ENCODE results near the gene MYLK. TPM values are rescaled to one million over a fixed set of nuclear protein-coding genes. Genes with fewer than 3 reads are reported as not detected.

MYLK gene
- total RNA-seq, 2 donors from 2014 or later = 30.5 to 85.1 TPM

DNA sequence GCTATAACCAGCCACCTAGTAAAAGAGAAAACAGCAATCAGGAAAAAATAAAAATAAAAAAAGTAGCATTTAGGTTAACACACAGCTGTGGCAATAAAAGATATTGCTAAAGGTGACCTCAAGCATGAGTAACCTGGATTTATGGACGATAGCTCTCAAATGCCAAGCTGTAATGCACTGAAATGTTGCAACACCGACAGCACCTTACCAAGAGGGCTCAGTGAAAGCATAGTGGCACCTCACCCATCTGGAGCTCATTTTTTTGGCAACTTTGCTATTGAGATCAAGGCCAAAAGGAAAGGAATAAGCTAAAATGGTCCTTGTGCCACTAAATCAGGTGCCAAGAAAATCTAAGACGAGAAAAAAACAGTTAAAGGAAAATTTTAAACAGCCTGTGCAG, 301.8 kb downstream of the MYLK start:
- no peak overlapping the region for H3K27ac ChIP-seq
- no peak for DNase-seq (ENCODE audit: low spot score)
- TF ChIP-seq, protein P1, sequence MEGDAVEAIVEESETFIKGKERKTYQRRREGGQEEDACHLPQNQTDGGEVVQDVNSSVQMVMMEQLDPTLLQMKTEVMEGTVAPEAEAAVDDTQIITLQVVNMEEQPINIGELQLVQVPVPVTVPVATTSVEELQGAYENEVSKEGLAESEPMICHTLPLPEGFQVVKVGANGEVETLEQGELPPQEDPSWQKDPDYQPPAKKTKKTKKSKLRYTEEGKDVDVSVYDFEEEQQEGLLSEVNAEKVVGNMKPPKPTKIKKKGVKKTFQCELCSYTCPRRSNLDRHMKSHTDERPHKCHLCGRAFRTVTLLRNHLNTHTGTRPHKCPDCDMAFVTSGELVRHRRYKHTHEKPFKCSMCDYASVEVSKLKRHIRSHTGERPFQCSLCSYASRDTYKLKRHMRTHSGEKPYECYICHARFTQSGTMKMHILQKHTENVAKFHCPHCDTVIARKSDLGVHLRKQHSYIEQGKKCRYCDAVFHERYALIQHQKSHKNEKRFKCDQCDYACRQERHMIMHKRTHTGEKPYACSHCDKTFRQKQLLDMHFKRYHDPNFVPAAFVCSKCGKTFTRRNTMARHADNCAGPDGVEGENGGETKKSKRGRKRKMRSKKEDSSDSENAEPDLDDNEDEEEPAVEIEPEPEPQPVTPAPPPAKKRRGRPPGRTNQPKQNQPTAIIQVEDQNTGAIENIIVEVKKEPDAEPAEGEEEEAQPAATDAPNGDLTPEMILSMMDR (IDR thresholded peaks at IDR 0.05) = no peak
- peaks cover 22% of the 10 kb centered on the region for H3K36me3 ChIP-seq
- H3K9me3 ChIP-seq = no peaks in the 10 kb centered on the region
- H3K4me3 ChIP-seq = no peak overlapping the region
- H3K27me3 ChIP-seq = no peaks in the 10 kb centered on the region
- H3K4me1 ChIP-seq = peaks cover 0 to 16% of the 10 kb centered on the region in 2 donors

DNA sequence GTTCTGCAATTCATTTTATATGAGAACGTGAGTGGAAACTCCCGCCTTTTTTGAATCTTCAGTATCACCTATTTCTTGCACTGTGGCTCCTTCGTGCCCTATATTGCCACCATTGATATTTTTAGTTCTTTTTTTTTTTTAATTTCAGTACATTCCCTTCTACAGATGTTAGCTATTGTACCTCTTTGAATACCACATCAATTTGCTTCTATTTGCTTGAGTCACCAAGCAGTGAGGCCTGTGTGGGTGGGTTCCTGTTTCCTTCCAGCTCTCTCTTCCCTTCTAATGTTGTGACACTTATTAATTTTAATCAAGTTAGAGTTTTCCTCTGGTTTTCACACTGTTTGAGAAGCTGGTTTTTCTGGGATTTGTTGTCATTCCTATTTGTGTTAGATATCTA, 308.0 kb downstream of the MYLK start:
- H3K36me3 ChIP-seq = peaks cover 33% of the 10 kb centered on the region
- no peak overlapping the region for H3K4me3 ChIP-seq
- H3K4me1 ChIP-seq = no peaks in the 10 kb centered on the region
- no peaks in the 10 kb centered on the region for H3K27me3 ChIP-seq
- TF ChIP-seq, protein P1 (IDR thresholded peaks at IDR 0.05) = no peak
- no peak overlapping the region for H3K27ac ChIP-seq
- H3K9me3 ChIP-seq = no peaks in the 10 kb centered on the region
- no peak for DNase-seq (ENCODE audit: low spot score)

DNA sequence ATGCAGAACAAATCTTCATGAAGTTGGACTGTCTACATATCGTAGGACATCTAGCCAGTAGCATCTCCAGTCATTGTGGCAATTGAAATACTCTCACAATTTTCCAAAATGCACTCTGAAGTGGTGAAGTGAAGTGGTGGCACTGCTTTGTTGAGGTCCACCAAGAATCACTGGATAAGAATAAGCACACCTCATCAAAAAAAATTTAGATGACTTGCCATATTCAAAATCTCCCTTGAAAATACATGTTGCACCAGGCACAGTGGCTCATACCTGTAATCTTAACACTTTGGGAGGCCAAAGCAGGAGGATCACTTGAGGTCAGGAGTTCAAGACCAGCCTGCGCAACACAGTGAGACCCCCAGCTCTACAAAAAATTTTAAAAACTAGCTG, 312.2 kb downstream of the MYLK start:
- TF ChIP-seq, protein P1 (IDR thresholded peaks at IDR 0.05) = no peak

DNA sequence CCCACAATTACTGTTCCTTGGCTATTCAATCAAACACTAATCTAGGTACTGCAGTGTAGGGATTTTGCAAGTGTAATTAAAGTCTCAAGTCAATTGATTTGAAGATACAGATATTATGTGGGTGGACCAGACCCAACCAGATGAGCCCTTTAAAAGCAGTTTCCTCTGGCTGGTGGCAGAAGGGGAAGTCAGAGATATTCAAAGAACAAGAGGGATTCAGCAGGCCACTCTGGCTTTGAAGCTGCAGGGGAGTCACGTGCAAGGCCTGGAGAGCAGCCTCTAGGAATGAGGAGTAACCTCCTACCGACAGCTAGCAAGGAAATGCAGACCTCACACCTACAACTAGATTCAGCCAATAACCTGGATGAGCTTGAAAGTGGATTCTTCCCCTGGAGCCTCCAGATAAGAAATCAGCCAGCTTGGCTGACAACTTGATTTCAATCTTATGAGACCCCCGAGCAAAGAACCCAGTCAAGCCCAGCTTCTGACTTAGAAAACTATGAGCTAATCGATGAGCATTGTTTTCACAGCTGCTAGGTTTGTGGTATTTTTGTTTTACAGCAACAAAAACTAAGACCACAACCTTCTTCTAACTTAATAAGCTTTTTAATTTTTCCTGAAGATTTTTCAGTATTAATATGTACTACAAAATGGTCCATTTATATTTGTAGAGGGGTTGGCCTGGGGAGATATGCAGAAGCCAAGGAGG, 312.7 kb downstream of the MYLK start:
- Histone ChIP-seq H3K27ac (no peak overlapping the region), H3K4me3 (no peak overlapping the region), H3K36me3 (peaks cover 12% of the 10 kb centered on the region), H3K27me3 (no peaks in the 10 kb centered on the region), H3K9me3 (no peaks in the 10 kb centered on the region), H3K4me1 (peaks cover 0 to 10% of the 10 kb centered on the region in 2 donors)
- DNase-seq (ENCODE audit: low spot score) = no peak
- TF ChIP-seq, protein P1 (IDR thresholded peaks at IDR 0.05) = no peak

More for the DNA sequence above, 312.2 kb downstream of the MYLK start:
- Histone ChIP-seq H3K27me3 (no peaks in the 10 kb centered on the region), H3K27ac (no peak overlapping the region), H3K4me3 (no peak overlapping the region), H3K4me1 (peaks cover 0 to 10% of the 10 kb centered on the region in 2 donors), H3K36me3 (peaks cover 17% of the 10 kb centered on the region), H3K9me3 (no peaks in the 10 kb centered on the region)
- no peak for DNase-seq (ENCODE audit: low spot score)

DNA sequence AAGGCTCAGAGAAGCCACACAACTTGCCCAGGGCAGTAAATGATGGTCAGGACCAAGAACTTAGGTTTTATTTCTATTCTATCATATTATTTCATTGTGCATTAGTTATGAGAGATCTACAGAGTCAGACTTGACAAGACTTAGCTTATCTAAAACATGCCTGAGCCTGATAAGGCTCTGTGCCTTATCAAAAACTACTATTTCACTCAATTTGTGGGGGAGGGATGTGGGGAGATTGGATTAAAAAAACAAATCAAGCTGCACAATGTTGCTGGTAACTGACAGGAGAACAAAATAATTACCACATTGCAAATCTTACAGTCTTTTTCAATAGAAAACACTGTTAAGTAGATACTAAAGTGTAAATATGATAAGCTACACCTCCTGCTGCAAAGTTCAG, 315.3 kb downstream of the MYLK start:
- TF ChIP-seq, protein P1 (IDR thresholded peaks at IDR 0.05) = no peak
- no peak for DNase-seq (ENCODE audit: low spot score)
- Histone ChIP-seq H3K9me3 (no peaks in the 10 kb centered on the region), H3K4me1 (peaks cover 0 to 10% of the 10 kb centered on the region in 2 donors), H3K27me3 (no peaks in the 10 kb centered on the region), H3K4me3 (no peak overlapping the region), H3K27ac (no peak overlapping the region), H3K36me3 (peaks cover 11% of the 10 kb centered on the region)

DNA sequence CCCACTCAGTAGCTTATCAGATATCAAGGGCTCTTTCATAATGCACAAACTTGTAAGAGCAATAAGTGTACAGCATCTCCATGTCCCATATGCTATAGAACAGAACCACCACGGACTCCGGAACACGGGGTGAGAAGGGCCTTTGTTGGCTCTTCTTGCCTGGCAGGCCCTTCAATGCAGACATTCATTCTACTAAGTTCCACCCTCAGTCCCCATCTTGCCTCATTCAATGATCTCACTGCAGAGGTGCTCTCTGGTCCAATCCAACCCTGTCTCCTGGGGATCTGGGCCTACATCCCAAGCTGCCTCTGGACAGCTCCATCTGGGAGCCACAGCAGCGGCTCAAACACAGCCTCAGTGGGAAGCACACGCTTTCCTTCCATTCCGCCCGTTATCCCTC, 316.1 kb downstream of the MYLK start:
- TF ChIP-seq, protein P1 (IDR thresholded peaks at IDR 0.05) = no peak
- Histone ChIP-seq H3K4me3 (no peak overlapping the region), H3K27ac (no peak overlapping the region), H3K4me1 (peaks cover 0 to 10% of the 10 kb centered on the region in 2 donors), H3K36me3 (peaks cover 11% of the 10 kb centered on the region), H3K9me3 (no peaks in the 10 kb centered on the region), H3K27me3 (no peaks in the 10 kb centered on the region)
- no peak for DNase-seq (ENCODE audit: low spot score)
